ENCODE results near the gene MED12L. TPM values are rescaled to one million over a fixed set of nuclear protein-coding genes. Genes with fewer than 3 reads are reported as not detected.

Gene MED12L
- total RNA-seq, 1 experiment from 2014 or later, result 6.4 TPM

GRCh38 chr3:151350656-151351055 lies 265.2 kb downstream of the MED12L start:
- ATAC-seq, result no peak
- Histone ChIP-seq H3K27me3 (ENCODE audit: insufficient read depth, low read length) (no peaks in the 10 kb centered on the region), H4K20me1 (ENCODE audit: insufficient read depth) (no peaks in the 10 kb centered on the region), H3K4me3 (replicated peaks in 1 of 2; ENCODE audit: low read depth in 1 of 2, low read length in 2 of 2) (no peak overlapping the region), H3K4me2 (ENCODE audit: low read length) (no peak overlapping the region), H3K9me2 (ENCODE audit: insufficient read depth) (no peaks in the 10 kb centered on the region), H3K9ac (ENCODE audit: low read length) (no peak overlapping the region), H3K36me3 (ENCODE audit: control insufficient read depth in 1 of 2, insufficient read depth in 2 of 2, low read length in 2 of 2) (no peaks in the 10 kb centered on the region), H3K79me2 (ENCODE audit: insufficient read depth, low read length) (no peaks in the 10 kb centered on the region), H3K9me3 (ENCODE audit: control insufficient read depth in 1 of 2, insufficient read depth in 1 of 2, low read depth in 1 of 2, low read length in 2 of 2) (no peaks in the 10 kb centered on the region), H3K27ac (ENCODE audit: low read depth, low read length) (no peak overlapping the region), H2AFZ (ENCODE audit: low read depth, low read length, poor library complexity, severe bottlenecking) (no peak overlapping the region), H3K4me1 (ENCODE audit: control insufficient read depth in 1 of 2, insufficient read depth in 2 of 2, low read length in 2 of 2) (no peaks in the 10 kb centered on the region)
- no peak for DNase-seq (ENCODE audit: low read depth, low spot score)
- no peak for TF ChIP-seq POLR2A (IDR thresholded peaks at IDR 0.05; ENCODE audit: borderline replicate concordance, extremely low read depth, insufficient read depth, insufficient read length)
- CTCF ChIA-PET, result no interaction called here
- no TSS peak for BruUV-seq (replicated peaks)
- RAD21 ChIA-PET (ENCODE audit: low non-redundant PET in 1 of 2, low total read pairs in 2 of 2, uncharacterized antibody in 2 of 2, unreplicated experiment in 2 of 2), result no interaction called here
- POLR2A ChIA-PET, result no interaction called here
- intact Hi-C loops (cut with micrococcal nuclease), result no loop called here

- no peaks in the 10 kb centered on the region for H3K4me1 ChIP-seq (ENCODE audit: control insufficient read depth in 1 of 2, insufficient read depth in 2 of 2, low read length in 2 of 2)
- no peak overlapping the region for H3K4me2 ChIP-seq (ENCODE audit: low read length)
- no peaks in the 10 kb centered on the region for H3K9me2 ChIP-seq (ENCODE audit: insufficient read depth)
- no peak for ATAC-seq
- H3K36me3 ChIP-seq (ENCODE audit: control insufficient read depth in 1 of 2, insufficient read depth in 2 of 2, low read length in 2 of 2), result no peaks in the 10 kb centered on the region
- no TSS peak for BruUV-seq (replicated peaks)
- H3K9ac ChIP-seq (ENCODE audit: low read length), result no peak overlapping the region
- H3K9me3 ChIP-seq (ENCODE audit: control insufficient read depth in 1 of 2, insufficient read depth in 1 of 2, low read depth in 1 of 2, low read length in 2 of 2), result no peaks in the 10 kb centered on the region
- no peaks in the 10 kb centered on the region for H3K79me2 ChIP-seq (ENCODE audit: insufficient read depth, low read length)
- ChIA-PET RAD21 (ENCODE audit: low non-redundant PET in 1 of 2, low total read pairs in 2 of 2, uncharacterized antibody in 2 of 2, unreplicated experiment in 2 of 2) (no interaction called here), POLR2A (no interaction called here), CTCF (no interaction called here)
- intact Hi-C loops (cut with micrococcal nuclease), result no loop called here
- no peaks in the 10 kb centered on the region for H4K20me1 ChIP-seq (ENCODE audit: insufficient read depth)
- no peak overlapping the region for H3K27ac ChIP-seq (ENCODE audit: low read depth, low read length)
- no peak for TF ChIP-seq RAD21 (IDR thresholded peaks at IDR 0.05; ENCODE audit: low read depth)
- TF ChIP-seq ELF1 (IDR thresholded peaks at IDR 0.05; ENCODE audit: borderline replicate concordance, low read depth), result no peak
- no peaks in the 10 kb centered on the region for H3K27me3 ChIP-seq (ENCODE audit: insufficient read depth, low read length)
- DNase-seq (ENCODE audit: low read depth, low spot score), result no peak
- no peak overlapping the region for H3K4me3 ChIP-seq (replicated peaks in 1 of 2; ENCODE audit: low read depth in 1 of 2, low read length in 2 of 2)
- no peak overlapping the region for H2AFZ ChIP-seq (ENCODE audit: low read depth, low read length, poor library complexity, severe bottlenecking)
These were observed 265.8 kb downstream of the MED12L start for GRCh38 chr3:151351219-151351618.

- H3K79me2 ChIP-seq (ENCODE audit: insufficient read depth, low read length), result no peaks in the 10 kb centered on the region
- H3K9me2 ChIP-seq (ENCODE audit: insufficient read depth), result no peaks in the 10 kb centered on the region
- no peak overlapping the region for H3K4me2 ChIP-seq (ENCODE audit: low read length)
- no peaks in the 10 kb centered on the region for H3K36me3 ChIP-seq (ENCODE audit: control insufficient read depth in 1 of 2, insufficient read depth in 2 of 2, low read length in 2 of 2)
- intact Hi-C loops (cut with micrococcal nuclease), result no loop called here
- no peak overlapping the region for H3K9ac ChIP-seq (ENCODE audit: low read length)
- no peak overlapping the region for H2AFZ ChIP-seq (ENCODE audit: low read depth, low read length, poor library complexity, severe bottlenecking)
- ATAC-seq (no peak), DNase-seq (ENCODE audit: low read depth, low spot score) (no peak)
- H3K27ac ChIP-seq (ENCODE audit: low read depth, low read length), result no peak overlapping the region
- POLR2A ChIA-PET, result no interaction called here
- RAD21 ChIA-PET (ENCODE audit: low non-redundant PET in 1 of 2, low total read pairs in 2 of 2, uncharacterized antibody in 2 of 2, unreplicated experiment in 2 of 2), result no interaction called here
- no peaks in the 10 kb centered on the region for H3K4me1 ChIP-seq (ENCODE audit: control insufficient read depth in 1 of 2, insufficient read depth in 2 of 2, low read length in 2 of 2)
- no peak for TF ChIP-seq RAD21 (IDR thresholded peaks at IDR 0.05; ENCODE audit: low read depth)
- TF ChIP-seq SRF (IDR thresholded peaks at IDR 0.05; ENCODE audit: low read depth), result no peak
- TF ChIP-seq EGR1 (IDR thresholded peaks at IDR 0.05; ENCODE audit: low read depth), result no peak
- no peak for TF ChIP-seq ZBTB33 (IDR thresholded peaks at IDR 0.05; ENCODE audit: extremely low read depth, insufficient replicate concordance, low read length)
- no peak for TF ChIP-seq REST (IDR thresholded peaks at IDR 0.05; ENCODE audit: low read depth)
- H4K20me1 ChIP-seq (ENCODE audit: insufficient read depth), result no peaks in the 10 kb centered on the region
- no TSS peak for BruUV-seq (replicated peaks)
- no peaks in the 10 kb centered on the region for H3K27me3 ChIP-seq (ENCODE audit: insufficient read depth, low read length)
- no peak overlapping the region for H3K4me3 ChIP-seq (replicated peaks in 1 of 2; ENCODE audit: low read depth in 1 of 2, low read length in 2 of 2)
- H3K9me3 ChIP-seq (ENCODE audit: control insufficient read depth in 1 of 2, insufficient read depth in 1 of 2, low read depth in 1 of 2, low read length in 2 of 2), result no peaks in the 10 kb centered on the region
- CTCF ChIA-PET, result no interaction called here
These were observed 266.2 kb downstream of the MED12L start for GRCh38 chr3:151351648-151352047.
